GM19455 (cell line): ENCODE data around the gene DYNLT4.
A peak's percentile ranks its signal among the peaks of the same experiment; 100 is the strongest.

Experiments
- ATAC-seq: cut with Tn5 transposase; IDR thresholded peaks from one replicate; pipeline ENCODE4 v1.9.1; 2021; ENCODE audit not compliant: unreplicated experiment

The DYNLT4 gene

DNA sequence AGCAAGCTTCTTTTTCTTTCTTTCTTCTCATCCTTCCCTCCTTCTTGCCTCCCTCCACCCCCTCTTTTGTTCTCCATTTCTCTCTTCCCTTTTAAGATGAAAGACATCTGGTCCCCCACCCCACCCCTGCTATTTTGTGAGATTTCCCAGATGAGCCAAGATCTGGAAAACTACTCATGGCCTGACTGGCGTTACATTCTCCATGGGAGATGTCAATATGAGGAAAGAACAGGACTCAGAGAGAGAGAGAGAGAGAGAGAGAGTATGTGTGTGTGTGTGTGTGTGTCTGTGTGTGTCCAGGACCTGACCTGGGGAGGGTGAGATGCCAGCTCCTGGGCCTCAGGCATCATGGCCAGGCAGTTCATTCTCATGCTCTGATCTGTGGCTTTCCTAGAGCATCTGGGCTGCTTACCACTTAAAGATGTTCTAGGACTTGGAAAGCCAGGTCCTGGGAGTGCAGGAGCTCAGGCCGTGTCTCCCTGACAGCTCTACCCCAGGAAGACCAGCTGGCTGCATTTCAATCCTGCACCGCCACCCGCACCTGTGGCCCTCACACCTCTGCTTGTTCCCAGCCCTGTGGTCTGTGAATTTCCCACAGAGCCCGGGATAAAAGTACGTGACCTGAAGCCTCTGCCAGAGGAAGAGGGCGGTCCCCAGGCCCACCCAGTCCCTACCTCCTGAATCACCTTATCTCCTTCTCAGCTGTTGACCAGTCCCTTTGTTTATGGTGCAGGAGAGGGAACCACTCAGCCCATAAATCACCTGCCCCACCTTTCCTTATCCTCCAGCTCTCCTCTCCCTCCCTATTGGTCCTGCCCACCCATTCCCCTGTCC is 16.0 kb downstream of the DYNLT4 start:
- no peak for ATAC-seq

DNA sequence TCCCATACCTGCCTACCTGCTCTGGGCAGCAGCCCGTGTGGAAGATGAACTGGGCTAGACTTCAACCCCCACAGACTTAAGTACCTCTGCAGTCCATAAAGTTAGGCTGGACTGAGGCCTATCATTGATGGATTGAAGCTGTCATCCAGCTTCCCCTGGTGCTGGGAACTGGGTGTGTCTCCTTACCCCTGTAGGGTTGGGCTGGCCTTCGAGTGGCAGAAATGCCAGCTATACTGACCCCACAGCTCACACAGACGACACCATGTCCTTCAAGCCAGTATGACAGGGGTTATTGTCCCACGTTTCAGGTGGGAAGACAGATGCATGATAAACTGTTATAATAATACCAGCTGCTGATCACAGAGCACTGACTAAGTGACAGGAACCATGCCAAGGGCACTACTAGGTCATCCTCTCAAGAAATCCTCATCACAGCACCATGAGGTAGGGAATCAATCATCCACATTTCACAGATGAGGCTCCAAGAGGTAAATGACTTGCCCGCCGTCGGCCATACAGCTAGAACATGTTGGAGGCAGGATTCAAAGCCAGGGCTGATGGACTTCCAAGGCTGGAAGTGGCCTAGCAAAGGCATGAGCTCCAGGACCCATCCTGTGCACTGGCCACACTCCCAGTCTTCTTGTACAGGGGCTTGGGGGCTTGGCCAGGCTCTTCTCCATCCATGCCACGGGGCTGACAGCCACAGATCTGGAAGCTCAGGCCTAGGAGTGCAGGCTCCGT is 18.9 kb downstream of the DYNLT4 start, which contains the start of gene BEST4:
TSS of gene BEST4 (minus strand) at position 51 of the 741 bp plus-strand sequence. CDS start 465 bp downstream, outside the sequence.
- ATAC-seq: no peak

DNA sequence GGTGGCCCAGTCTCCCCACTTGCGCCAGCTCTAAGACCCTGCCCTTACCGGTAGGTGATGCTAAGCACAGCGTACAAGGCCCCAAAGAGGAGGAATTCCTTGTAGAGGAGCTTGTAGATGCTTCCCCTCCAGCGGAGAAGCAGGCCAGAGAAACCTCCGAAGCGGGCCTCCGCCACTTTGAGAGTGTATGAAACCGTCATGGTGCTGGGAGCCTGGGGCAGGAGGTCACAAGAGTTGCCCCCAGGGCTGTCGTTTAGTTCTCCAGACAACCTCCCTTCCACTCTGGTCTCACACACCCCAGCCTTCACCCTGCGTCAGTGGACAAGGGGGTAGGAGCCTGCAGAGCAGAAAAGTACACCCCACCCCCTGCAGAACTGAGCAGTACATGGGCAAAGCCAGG is 19.6 kb downstream of the DYNLT4 start:
- no peak for ATAC-seq

DNA sequence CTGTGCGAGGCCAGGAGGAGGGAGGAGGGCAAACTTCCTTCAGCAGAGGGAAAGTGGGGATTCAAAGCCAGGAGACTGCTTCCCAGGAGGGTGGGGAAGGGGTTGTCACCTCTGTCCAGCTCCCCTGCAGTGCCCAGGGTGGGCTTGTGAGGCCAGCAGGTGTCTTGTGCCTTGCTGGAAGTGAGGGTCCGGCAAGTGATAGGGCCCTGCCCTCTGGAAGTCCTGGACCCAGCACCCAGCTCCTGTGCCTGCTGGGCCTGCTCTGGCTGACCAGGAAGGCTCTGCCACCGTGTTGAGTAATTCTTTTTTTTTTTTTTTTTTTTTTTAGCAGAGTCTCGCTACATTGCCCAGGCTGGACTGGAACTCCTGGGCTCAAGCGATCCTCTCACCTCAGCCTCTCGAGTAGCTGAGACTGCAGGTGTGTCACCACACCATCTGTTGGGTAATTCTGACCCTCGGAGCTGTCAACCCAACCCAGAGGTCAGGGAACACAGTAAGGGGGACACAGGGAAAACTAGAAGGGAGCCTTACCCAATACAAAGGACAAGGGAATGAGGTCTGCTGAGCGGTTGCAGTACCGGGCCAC is 20.2 kb downstream of the DYNLT4 start:
- ATAC-seq: no peak

DNA sequence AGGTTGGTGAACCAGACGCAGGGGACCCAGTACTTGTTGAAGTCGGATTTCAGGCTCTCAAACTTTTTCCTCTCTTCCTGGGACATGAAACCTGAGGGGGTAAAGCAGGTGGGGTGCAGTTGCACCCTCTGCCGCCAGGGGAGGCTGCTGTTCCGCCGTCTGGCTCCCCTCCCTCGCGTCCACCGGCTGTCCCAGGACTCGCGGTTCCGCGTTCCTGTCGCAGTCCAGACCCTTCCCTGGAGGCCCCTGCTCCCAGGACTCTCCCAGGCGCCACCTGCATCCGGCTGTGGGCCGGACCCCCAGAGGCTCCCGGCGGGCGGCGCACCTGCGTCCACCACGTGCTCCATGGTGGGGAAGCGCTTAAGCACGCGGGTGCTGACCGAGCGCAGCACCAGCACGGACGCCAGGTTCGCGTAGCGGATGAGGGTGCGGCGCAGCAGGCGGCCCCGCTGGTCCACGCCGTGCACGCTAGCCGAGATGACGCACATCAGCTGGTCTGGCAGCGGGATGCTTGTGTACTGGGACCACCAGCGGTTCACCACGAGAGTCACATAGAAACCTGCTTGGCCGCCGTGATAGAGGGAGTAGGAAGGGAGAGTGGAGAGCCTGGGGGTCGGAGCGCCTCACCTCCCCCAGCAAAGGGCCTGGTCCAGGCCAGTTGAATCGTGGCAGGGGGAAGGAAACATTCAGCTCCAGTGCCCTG is 20.9 kb downstream of the DYNLT4 start:
- ATAC-seq: peak; percentile 54

DNA sequence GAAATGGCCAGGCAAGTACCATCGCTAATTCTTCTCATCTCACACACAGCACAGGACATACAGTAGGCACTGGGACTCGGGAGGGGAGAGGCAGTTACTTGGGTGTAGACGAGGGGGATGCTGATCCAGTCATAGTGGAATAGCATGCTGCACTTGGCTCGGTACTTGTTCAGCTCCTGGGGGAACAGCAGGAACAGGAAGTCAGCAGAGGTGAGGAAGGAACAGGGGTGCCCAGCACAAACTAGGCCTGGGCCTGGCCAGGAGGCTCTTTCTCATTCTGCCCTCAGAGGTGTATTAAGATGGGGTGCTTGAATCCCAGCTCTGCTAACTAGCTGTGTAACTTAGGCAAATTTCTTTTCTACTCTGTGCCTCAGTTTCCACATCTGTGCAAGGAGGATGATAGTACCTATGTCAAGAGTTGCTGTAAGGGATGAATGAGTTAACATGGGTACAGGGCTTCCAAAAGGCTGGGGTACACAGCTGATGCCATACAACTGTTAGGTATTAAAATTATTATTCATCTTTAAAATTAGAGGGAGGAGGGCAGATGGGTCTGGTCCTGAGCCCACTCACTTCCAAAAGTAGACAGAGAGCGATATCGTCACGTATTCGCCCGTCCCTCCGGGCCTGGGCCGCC is 21.5 kb downstream of the DYNLT4 start:
- ATAC-seq: no peak

DNA sequence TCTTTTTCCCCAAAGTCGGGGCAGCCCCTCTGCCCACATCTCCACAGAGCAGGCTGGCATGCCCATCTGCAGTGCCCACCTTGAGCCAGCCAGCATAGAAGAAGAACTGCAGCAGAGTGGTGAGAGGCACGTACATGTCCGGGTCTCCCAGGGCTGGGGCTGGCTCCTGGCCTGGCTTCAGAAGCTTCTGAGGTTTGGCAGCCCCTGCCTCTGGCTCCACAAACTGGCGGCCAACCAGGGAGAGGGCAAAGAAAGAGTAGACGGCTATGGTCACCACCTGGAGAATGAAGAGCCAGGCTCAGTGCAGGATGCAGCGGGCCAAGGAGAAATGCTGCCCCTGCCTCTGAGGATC is 22.1 kb downstream of the DYNLT4 start:
- no peak for ATAC-seq

DNA sequence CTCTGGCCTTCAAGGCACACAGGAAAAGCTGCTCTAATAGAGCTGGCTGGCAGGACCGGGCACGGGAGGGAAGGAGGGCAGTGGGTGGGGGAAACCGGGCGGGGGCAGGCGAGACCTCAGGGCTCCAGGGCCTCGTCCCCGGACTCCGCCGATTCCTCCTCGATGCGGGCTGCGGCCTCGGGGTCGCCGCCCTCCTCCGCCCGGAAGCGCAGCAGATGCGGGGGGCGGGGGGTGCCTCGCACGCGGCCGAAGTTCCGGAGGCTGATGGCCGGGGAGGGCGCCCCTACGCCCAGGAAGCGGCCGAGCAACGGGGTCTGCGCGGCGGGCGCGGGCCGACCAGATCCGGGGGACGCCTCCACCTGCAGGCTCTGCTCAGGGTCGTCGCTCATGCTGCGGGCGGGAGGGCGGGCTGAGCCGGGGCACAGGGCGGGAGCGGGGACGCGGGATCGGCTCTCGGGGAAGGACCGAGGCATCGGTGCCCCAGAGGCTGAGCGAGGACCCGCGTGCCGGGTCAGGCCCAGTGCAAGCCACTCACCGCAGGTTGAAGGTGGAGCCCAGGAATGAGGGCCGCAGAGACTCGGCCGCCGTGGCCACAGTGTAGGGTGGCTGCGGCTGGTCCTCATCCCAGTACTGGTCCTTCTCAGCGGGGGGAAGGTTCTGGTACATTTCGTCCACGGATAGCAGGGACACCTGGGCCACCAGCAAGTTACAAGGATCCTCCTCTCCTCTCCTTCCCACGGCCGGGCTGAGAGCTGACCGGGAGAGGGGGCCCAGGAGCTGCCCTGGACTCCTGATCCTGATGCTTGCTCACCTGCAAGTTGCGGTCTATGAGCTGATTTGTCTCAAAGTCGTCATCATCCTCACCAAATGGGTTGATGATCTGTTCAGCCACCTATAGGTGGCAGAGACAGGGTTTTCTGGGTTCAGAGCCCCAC is 22.8 kb downstream of the DYNLT4 start:
- ATAC-seq: no peak

DNA sequence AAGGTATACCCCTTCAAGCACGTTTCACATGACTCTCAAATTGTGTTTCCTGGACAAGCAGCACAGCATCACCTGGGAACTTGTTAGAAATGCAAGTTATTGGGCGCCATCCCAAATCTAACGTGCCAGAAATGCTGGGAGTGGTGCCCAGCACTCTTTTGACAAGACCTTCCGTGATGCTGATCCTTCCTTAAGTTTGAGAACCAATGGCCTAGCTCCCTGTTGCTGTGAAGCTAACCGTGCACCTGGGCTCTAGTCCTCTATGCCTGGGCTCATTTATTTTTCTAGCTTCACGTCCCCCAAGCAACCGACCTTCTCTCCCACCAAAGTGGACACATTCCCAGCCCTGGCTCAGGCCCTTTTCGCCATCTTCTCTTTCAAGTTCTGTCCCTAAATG is 23.5 kb downstream of the DYNLT4 start:
- no peak for ATAC-seq

DNA sequence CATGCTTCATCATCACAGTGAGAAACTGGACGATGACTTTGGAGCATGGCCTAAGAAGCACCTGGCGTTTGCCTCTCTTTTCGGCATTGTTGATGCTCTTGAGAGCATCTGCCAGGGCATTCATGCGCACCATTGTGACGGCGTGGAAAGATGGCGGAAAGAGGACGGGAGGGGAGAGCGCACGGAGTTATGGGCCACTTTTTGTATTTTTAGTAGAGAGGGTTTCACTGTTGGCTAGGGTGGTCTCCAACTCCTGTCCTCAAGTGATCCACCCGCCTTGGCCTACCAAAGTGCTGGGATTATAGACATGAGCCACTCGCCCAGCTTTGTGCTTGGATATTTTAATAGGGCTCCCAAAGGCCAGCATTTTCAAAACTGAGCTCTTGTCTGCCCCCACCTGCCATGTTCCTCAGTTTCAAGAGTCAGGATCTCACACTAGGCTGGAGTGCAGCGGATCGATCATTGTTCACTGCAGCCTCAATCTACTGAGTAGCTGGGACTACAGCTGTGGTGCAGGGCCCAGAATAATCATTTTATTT is 26.5 kb downstream of the DYNLT4 start:
- ATAC-seq: no peak

DNA sequence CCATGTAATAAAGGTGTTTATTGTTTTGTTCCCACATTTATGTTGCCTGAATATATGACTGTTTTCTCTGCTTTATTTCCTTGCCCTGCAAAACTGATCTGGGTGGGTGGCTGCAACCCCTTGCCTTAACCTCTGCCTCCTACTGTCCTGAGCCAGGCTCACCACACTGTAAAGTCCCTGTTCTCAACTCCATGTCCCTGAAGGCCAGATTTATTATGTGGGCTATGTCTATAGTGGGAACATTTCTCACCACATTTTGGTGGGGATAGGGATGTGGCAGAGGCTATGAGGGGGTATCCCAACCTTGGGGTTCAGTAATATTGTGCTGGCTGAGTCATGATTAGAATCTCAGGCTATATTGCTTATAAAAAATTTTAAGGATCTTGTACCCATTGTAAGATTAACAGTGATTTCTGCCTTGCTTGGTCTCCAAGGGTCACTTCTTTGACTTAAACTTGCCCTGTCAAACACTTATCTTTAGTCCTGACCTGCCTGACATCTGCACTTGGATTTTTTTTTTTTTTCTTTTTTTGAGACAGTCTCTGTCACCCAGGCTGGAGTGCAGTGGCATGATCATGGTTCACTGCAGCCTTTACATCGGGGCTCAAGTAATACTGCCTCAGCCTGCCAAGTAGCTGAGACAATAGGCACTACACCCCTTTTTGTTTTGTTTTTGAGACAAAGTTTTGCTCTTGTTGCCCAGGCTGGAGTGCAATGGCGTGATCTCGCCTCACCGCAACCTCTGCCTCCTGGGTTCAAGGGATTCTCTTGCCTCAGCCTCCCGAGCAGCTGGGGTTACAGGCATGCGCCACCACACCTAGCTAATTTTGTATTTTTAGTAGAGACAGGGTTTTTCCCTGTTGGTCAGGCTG is 28.2 kb downstream of the DYNLT4 start:
- ATAC-seq: no peak

DNA sequence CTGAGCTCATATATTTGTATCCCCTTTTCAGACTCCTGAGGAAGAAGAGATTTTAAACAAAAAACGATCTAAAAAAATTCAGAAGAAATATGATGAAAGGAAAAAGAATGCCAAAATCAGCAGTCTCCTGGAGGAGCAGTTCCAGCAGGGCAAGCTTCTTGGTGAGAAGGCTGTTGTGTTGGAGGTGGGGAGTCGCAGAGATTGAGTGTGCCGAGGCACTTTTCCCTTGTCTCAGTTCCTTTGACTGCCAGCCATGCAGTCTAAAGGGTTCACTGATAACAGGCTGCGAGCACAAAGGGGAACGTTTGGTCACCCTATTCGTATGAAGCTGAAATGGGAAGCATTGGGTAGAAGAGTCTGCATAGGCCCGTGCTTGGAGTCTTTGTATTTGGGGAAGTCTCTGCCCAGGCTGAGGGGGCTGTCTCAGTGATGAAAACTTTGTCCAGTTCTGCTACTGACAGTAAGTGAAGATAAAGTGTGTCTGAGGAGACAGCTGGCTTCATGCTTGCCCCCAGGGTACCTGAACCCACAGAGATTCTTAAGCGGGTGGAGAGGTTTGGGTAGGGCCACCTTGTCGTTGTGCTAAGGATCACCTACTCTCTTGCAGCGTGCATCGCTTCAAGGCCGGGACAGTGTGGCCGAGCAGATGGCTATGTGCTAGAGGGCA is 29.0 kb downstream of the DYNLT4 start:
- ATAC-seq: no peak

DNA sequence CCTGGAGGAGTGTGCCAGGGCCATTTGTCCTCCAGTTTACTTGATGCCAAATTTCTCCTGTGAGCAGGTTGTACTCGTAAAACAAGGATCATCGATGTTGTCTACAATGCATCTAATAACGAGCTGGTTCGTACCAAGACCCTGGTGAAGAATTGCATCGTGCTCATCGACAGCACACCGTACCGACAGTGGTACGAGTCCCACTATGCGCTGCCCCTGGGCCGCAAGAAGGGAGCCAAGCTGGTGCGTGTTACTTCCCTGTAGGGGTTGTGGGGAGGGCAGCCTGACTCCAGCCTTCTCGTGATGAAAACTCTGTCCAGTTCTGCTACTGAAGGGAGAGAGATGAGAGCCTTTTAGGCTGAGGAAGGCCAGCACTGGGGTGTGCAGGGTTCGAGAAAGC is 29.6 kb downstream of the DYNLT4 start:
- no peak for ATAC-seq

DNA sequence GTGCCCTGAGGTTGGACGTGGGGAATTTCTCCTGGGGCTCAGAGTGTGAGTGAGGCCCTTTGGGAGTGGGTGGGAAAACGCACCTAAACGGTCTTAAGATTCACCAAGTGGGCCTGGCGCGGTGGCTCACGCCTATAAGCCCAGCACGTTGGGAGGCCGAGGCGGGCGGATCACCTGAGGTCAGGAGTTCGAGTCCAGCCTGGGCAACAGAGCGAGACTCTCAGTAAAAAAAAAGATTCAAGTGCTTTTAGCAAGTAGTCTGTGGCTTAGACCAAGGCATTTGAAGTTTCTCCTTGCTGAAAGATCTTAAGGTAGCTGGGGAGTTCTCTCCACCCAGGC is 30.5 kb downstream of the DYNLT4 start:
- ATAC-seq: no peak

DNA sequence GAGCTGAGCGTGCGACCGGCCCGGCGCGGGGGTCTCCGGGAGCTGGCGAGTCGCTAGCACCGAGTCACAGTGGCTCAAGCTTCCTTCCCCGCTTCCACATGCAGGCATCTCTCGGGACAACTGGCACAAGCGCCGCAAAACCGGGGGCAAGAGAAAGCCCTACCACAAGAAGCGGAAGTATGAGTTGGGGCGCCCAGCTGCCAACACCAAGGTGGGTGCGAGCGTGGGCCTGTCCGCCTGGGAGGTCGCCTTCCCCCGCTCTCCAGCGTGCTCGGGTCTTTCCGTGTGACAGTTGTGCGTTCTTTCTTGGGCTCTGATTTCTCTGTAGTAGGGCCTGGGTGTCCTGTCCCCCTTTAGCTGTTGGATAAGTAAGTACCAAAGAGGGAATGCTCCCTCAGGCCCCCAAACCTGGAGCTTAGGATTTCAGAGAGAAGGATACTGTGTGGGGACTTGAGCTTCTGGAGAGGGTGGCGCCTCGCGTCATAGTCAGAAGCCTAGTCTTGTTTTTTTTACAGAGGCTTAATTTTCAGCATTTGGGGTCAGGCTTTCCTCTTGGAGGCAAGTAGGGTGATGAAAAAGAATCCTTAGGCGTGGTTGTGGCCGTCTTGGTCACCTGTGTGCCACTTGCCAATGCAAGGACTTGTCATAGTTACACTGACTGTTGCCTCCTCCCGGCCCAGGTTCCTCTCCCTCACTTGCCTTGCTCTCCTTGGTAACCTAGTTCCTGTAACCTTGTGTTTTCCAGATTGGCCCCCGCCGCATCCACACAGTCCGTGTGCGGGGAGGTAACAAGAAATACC is 31.0 kb downstream of the DYNLT4 start:
- ATAC-seq: peak; percentile 19

DNA sequence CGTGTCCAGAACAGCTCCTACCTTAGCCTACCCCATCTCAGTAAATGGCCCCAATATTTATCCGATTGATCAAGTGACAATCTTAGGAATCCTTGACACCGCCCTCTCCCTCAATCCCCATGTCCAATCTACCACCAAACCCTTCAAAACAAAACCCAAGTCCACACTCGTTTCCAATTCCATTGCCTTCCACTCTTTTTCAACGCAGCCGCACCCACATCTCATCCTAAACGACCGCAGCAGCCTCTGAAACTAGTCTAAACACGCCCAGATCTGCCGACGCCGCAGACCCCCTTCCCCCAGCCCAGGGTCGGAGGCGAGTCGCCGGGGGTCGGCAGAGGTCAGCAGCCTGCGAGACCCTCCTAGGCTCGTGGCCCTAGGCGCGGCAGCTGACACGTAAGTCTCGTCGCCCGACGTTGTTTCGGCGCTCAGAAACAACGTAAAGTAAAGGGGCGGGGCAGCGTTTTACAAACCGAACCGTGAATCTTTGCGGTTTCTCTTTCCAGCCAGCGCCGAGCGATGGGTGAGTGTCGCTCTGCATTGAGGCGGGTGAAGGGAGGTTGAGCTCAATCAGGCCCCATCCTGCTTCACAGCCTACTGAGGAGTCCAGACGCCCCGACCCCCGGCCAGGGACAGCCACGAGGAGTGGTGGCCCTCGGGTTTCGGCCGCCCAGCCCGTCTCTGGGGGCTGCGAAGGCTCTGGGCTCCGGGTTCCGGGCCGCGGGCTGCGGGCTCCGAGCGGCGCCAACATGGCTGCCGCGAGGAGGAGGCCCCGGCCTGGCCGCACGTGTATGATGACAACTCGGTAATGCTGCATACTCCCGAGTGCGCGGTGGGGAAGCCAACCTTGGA is 31.8 kb downstream of the DYNLT4 start, which contains the start of gene RPS8:
TSS of gene RPS8 (plus strand) at position 463 of the 852 bp plus-strand sequence. CDS start at position 520, 57 bp downstream.
- peak; percentile 82 for ATAC-seq
